HL-60 (cell line): Measurements from ENCODE around the gene PDGFD.

Source experiments
- DNase-seq, 2 experiments: peaks; one replicate each; pipeline ENCODE4 v3.0.0-alpha.2; 2010 to 2020; ENCODE audit warnings: low read depth in 1 of 2, low spot score in 1 of 2
- H3K27ac ChIP-seq: fragments of 250-450 bp; sonication (Bioruptor Pico); replicated peaks from 2 replicates; pipeline ENCODE4 v1.5.1; 2020; ENCODE audit warnings: mild to moderate bottlenecking, moderate library complexity
- H3K27me3 ChIP-seq: fragments of 250-450 bp; sonication (Bioruptor Pico); 2 replicates; pipeline ENCODE4 v1.5.1; 2021; ENCODE audit warnings: mild to moderate bottlenecking, moderate library complexity; ENCODE audit not compliant: insufficient read depth, poor library complexity, severe bottlenecking
- H3K4me3 ChIP-seq: replicated peaks from 2 replicates; pipeline ENCODE4 v1.5.1; 2011; ENCODE audit warnings: mild to moderate bottlenecking, control low read depth, low read length; ENCODE audit not compliant: insufficient read depth
- CTCF ChIP-seq: IDR thresholded peaks from one replicate; pipeline ENCODE4 v1.5.1; 2011; ENCODE audit warnings: low read length, control low read depth, inconsistent platforms; ENCODE audit not compliant: insufficient read depth
- GABPA ChIP-seq: IDR thresholded peaks from 2 replicates; pipeline ENCODE4 v1.6.1; 2012; ENCODE audit warnings: low read depth
- POLR2AphosphoS5 ChIP-seq: IDR thresholded peaks from 2 replicates; pipeline ENCODE4 v1.6.1; 2012; ENCODE audit warnings: low read depth
- REST ChIP-seq: IDR thresholded peaks from 2 replicates; pipeline ENCODE4 v1.6.1; 2012; ENCODE audit warnings: low read depth; ENCODE audit not compliant: insufficient replicate concordance
- SPI1 ChIP-seq: IDR thresholded peaks from 2 replicates; pipeline ENCODE4 v1.6.1; 2012; ENCODE audit warnings: low read depth, mild to moderate bottlenecking, borderline replicate concordance

Gene PDGFD

GRCh38 chr11:103994094-103994493, 169.9 kb downstream of the PDGFD start:
- no peak for DNase-seq
- H3K27ac ChIP-seq = no peak overlapping the region
- no peaks in the 10 kb centered on the region for H3K27me3 ChIP-seq
- H3K4me3 ChIP-seq = no peak overlapping the region
- TF ChIP-seq GABPA (no peak), CTCF (no peak), POLR2AphosphoS5 (no peak), SPI1 (no peak), REST (no peak)

DNA sequence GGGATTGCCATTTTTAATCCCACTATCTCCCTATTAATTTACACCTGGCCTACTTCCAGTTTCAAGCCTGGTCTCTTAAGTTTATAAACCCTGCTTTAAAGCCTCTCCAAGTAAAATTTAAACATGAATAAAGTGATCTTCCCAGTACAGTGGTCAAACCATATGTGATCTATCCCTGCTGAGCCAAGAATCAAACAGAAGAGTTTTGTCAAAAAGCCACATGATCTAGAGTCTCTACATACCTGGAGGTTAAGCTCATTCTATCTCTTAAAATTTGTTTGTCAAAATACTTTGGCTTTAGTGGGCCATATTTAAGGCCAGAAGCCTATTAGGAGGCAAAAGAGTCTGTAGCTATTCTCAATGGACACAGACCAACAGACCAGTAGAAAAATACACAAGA, 170.4 kb downstream of the PDGFD start:
- Histone ChIP-seq H3K27me3 (no peaks in the 10 kb centered on the region), H3K27ac (no peak overlapping the region), H3K4me3 (no peak overlapping the region)
- no peak for DNase-seq
- TF ChIP-seq CTCF (no peak), SPI1 (no peak), REST (no peak), GABPA (no peak), POLR2AphosphoS5 (no peak)

DNA sequence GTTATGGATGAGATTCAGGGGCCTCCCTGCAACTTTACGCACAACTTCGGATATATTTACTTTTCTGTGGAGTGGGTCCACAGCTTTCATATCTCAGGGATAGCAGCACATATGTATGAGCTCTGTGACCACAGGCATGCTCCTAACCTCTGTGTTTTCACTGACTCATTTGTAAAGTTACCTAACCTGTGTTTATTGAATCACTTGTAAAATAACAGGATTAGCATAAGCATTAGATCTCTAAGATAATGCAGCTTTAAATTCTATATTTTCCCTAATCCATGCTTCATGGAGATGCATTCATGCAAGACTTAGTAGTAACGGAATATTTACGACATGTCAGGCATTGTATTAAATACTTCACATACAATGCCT, 175.4 kb downstream of the PDGFD start:
- Histone ChIP-seq H3K27ac (no peak overlapping the region), H3K27me3 (no peaks in the 10 kb centered on the region), H3K4me3 (no peak overlapping the region)
- TF ChIP-seq SPI1 (no peak), GABPA (no peak), REST (no peak), CTCF (no peak), POLR2AphosphoS5 (no peak)
- DNase-seq = no peak
